BJ (cell line): ENCODE data around the gene ACAP2. TPM values are rescaled to one million over a fixed set of nuclear protein-coding genes. Genes with fewer than 3 reads are reported as not detected.

ENCODE experiments used
- CTCF ChIA-PET: fragments of 350-600 bp; formaldehyde crosslinking; extraction: SDS; loops from one replicate; lab custom pipeline; 2021; ENCODE audit warnings: antibody characterized with exemption, inconsistent platforms; lab: Yijun Ruan, JAX
- POLR2A ChIA-PET: fragments of 300-600 bp; sonication (Branson Sonifier 250); formaldehyde crosslinking; extraction: SDS; loops from one replicate; lab custom pipeline; 2021; ENCODE audit warnings: antibody characterized with exemption; lab: Charles Lee
- DNase-seq: peaks from one replicate; pipeline ENCODE4 v3.0.0-alpha.2; 2011; ENCODE audit warnings: low read depth
- H3K27me3 ChIP-seq: 2 replicates; pipeline ENCODE4 v1.6.0; 2011; ENCODE audit warnings: low read length; ENCODE audit not compliant: control insufficient read depth, insufficient read depth
- H3K36me3 ChIP-seq: 2 replicates; pipeline ENCODE4 v1.5.1; 2011; ENCODE audit warnings: low read length; ENCODE audit not compliant: control insufficient read depth, insufficient read depth
- H3K4me3 ChIP-seq: 2 replicates; pipeline ENCODE4 v1.5.1; 2011; ENCODE audit warnings: low read depth, mild to moderate bottlenecking, control low read depth, low read length
- CTCF ChIP-seq: IDR thresholded peaks from 2 replicates; pipeline ENCODE4 v1.5.1; 2011; ENCODE audit warnings: low read depth, mild to moderate bottlenecking, control low read depth, inconsistent platforms, low read length, moderate library complexity; ENCODE audit not compliant: insufficient read depth
- polyA plus RNA-seq: library from polyadenylated mRNA; depleted of rRNA; stranded (reverse); fragments of >200 nt; gene quantifications from 2 replicates; pipeline ENCODE4 v1.2.3, GENCODE V29; 2011

The ACAP2 gene
- polyA plus RNA-seq, 1 experiment = 12.5 TPM

DNA sequence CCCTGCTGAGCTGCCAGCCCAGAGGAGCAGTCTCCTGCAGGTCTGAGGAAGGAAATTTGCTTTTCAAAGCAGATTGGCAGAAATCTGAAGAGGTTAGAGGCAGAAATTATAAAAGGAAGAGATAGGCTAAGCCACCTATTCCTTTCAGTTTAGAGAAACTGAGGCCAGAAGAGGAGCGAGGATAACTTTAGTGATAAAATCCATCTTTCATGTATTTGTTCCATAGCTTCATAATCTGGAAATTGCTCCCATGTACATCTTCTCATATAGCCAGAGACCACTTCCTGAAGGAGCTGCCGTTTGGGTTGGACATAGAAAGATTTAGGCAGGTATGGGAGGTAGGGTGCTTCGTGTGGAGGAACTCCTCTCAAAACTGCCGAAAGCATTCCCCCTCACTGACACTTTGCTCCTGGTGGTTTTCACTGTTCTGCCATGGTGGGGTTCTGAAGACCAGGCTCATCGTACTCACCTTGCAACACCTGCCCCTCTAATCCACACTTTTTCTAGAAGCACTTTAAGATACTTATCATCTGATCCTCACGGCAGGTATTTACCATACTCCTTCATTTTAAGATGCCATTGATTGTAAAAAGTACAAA lies 670 bp upstream of the ACAP2 start:
- no peaks in the 10 kb centered on the region for H3K36me3 ChIP-seq
- no peak for TF ChIP-seq CTCF
- ChIA-PET POLR2A (interaction anchor here (0.7 to 1.1 kb wide), 2 partner anchors 99 to 989 kb away, joined by 3 to 6 read pairs; partner anchors contain the start of genes PPP1R2 and UBXN7), CTCF (interaction anchor here (1.9 kb wide), 2 partner anchors 79 to 172 kb away, joined by 5 to 8 read pairs; partner anchors contain the start of gene XXYLT1)
- DNase-seq = no peak
- H3K27me3 ChIP-seq = no peaks in the 10 kb centered on the region
- H3K4me3 ChIP-seq = no peak overlapping the region; the same call in 1 of the 2 replicates

GRCh38 chr3:195441992-195442572 lies 738 bp downstream of the ACAP2 start:
- H3K36me3 ChIP-seq = no peaks in the 10 kb centered on the region
- ChIA-PET CTCF (interaction anchor here (0.8 to 1.9 kb wide), 4 partner anchors 9 to 171 kb away, joined by 3 to 8 read pairs (median 4); partner anchors contain the start of gene XXYLT1), POLR2A (interaction anchor here (0.5 to 0.6 kb wide), 2 partner anchors 8 to 172 kb away, joined by 3 to 6 read pairs; no protein-coding TSS in a partner anchor)
- no peak for TF ChIP-seq CTCF
- no peak for DNase-seq
- no peaks in the 10 kb centered on the region for H3K27me3 ChIP-seq
- H3K4me3 ChIP-seq = peak overlapping the region; percentile 91

- ChIA-PET CTCF (interaction anchor here (0.6 to 1.9 kb wide), 7 partner anchors 9 to 171 kb away, joined by 3 to 5 read pairs (median 3); no protein-coding TSS in a partner anchor), POLR2A (interaction anchor here (0.5 to 0.6 kb wide), 2 partner anchors 9 to 172 kb away, joined by 3 to 6 read pairs; no protein-coding TSS in a partner anchor)
- Histone ChIP-seq H3K4me3 (peak overlapping the region; percentile 91), H3K36me3 (no peaks in the 10 kb centered on the region), H3K27me3 (no peaks in the 10 kb centered on the region)
- TF ChIP-seq CTCF = no peak
- DNase-seq = no peak
These were observed 1.3 kb downstream of the ACAP2 start for GRCh38 chr3:195441476-195441991.

- H3K36me3 ChIP-seq = no peaks in the 10 kb centered on the region
- ChIA-PET POLR2A (no interaction called here), CTCF (interaction anchor here (0.6 to 1.2 kb wide), 5 partner anchors 22 to 171 kb away, joined by 3 to 4 read pairs (median 3); no protein-coding TSS in a partner anchor)
- H3K4me3 ChIP-seq = peak overlapping the region; percentile 91
- no peaks in the 10 kb centered on the region for H3K27me3 ChIP-seq
- no peak for DNase-seq
- TF ChIP-seq CTCF = no peak
These were observed 1.8 kb downstream of the ACAP2 start for GRCh38 chr3:195441051-195441450.

GRCh38 chr3:195440379-195440778 lies 2.4 kb downstream of the ACAP2 start:
- Histone ChIP-seq H3K27me3 (no peaks in the 10 kb centered on the region), H3K4me3 (no peak overlapping the region), H3K36me3 (no peaks in the 10 kb centered on the region)
- no peak for TF ChIP-seq CTCF
- DNase-seq = no peak
- POLR2A ChIA-PET = no interaction called here
- CTCF ChIA-PET = interaction anchor here (0.6 to 1.2 kb wide), 3 partner anchors 21 to 163 kb away, joined by 3 read pairs; no protein-coding TSS in a partner anchor
